Ascending aorta (tissue), 2 donors: ENCODE measurements around the gene BCKDHA. TPM values are rescaled to one million over a fixed set of nuclear protein-coding genes. Genes with fewer than 3 reads are reported as not detected.

Experiments
- DNase-seq, 2 donors: peaks; one replicate each; pipeline ENCODE4 v3.0.0-alpha.2; 2019; ENCODE audit warnings: low spot score in 2 of 2
- H3K27ac ChIP-seq, 2 donors: fragments of 200-600 bp; sonication (generic); one replicate each; pipeline ENCODE4 v1.5.1; 2016 to 2017; ENCODE audit warnings: mild to moderate bottlenecking in 1 of 2
- H3K27me3 ChIP-seq: fragments of 200-600 bp; sonication (generic); one replicate; pipeline ENCODE4 v1.5.1; 2017
- H3K36me3 ChIP-seq, 2 donors: fragments of 200-600 bp; sonication (generic); one replicate each; pipeline ENCODE4 v1.5.1; 2016
- H3K4me1 ChIP-seq, 2 donors: fragments of 200-600 bp; sonication (generic); one replicate each; pipeline ENCODE4 v1.5.1; 2016 to 2017; ENCODE audit warnings: mild to moderate bottlenecking in 1 of 2
- H3K4me3 ChIP-seq, 2 donors: fragments of 200-600 bp; sonication (generic); one replicate each; pipeline ENCODE4 v1.5.1; 2016 to 2017; ENCODE audit warnings: mild to moderate bottlenecking in 1 of 2
- H3K9me3 ChIP-seq, 2 donors: fragments of 200-600 bp; sonication (generic); one replicate each; pipeline ENCODE4 v1.5.1; 2016
- CTCF ChIP-seq, 3 experiments: fragments of 200-600 bp in 2 of 3; fragments of 450-650 bp in 1 of 3; sonication (generic) in 2 of 3; IDR thresholded peaks; one replicate each; pipeline ENCODE4 v1.5.1; 2016 to 2019; ENCODE audit warnings: antibody characterized with exemption in 3 of 3, mild to moderate bottlenecking in 1 of 3, moderate library complexity in 1 of 3
- intact Hi-C: fragments of 100-400 bp; cut with DNase I; formaldehyde crosslinking; loops from one replicate; pipeline ENCODE4 v1.15.1; 2023
- total RNA-seq: library from RNA; depleted of rRNA; stranded (reverse); fragments of >200 nt; gene quantifications from one replicate; pipeline ENCODE4 v1.1.0, GENCODE V29; 2016

The BCKDHA gene
- total RNA-seq, 1 donor from 2014 or later = 28.5 TPM

GRCh38 chr19:41442473-41443355 lies 45.1 kb downstream of the BCKDHA start, which contains the start of gene ERICH4:
ERICH4 (plus strand) TSS chr19:41443156; CDS start chr19:41443170, 14 bp downstream.
- Histone ChIP-seq H3K4me3 (no peak within 1 kb of the TSS), H3K36me3 (peaks cover 0 to 5% of the 10 kb centered on the region in 2 donors), H3K9me3 (no peaks in the 10 kb centered on the region), H3K4me1 (no peaks in the 10 kb centered on the region), H3K27ac (no peak within 1 kb of the TSS), H3K27me3 (no peaks in the 10 kb centered on the region)
- TF ChIP-seq CTCF (IDR thresholded peaks at IDR 0.05) = no peak
- intact Hi-C loops = no loop called here
- no peak for DNase-seq

GRCh38 chr19:41443813-41444455 lies 46.3 kb downstream of the BCKDHA start:
- intact Hi-C loops = no loop called here
- no peaks in the 10 kb centered on the region for H3K27me3 ChIP-seq

DNA sequence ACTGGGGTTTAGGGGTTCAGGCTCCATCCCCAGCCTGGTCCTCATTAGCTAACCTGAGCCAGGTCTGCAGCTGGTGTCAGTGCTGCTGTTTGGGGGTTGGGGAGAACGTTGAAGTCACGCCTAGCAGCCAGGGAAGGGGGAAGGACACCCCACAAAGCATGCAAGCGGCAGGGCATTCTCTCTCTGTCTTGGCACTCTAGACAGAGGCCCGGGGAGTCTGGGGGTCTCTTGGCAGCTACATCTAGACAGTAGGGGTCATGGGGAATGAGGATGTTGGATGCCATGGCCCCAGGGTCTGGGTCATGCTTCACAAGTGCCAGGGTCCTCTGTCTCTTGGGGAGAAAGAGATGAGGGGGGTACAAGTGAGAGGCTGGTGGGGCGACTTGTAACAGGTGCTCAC lies 48.0 kb downstream of the BCKDHA start:
- no peak for TF ChIP-seq CTCF (IDR thresholded peaks at IDR 0.05)
- Histone ChIP-seq H3K4me3 (no peak overlapping the region), H3K27me3 (no peaks in the 10 kb centered on the region), H3K27ac (no peak overlapping the region), H3K9me3 (no peaks in the 10 kb centered on the region), H3K36me3 (no peaks in the 10 kb centered on the region), H3K4me1 (peaks cover 0 to 2% of the 10 kb centered on the region in 2 donors)
- no peak for DNase-seq
- intact Hi-C loops = loop anchor here (5.0 kb wide), 1 partner anchor 117 kb away; no protein-coding TSS in a partner anchor

More at GRCh38 chr19:41443813-41444455, 46.3 kb downstream of the BCKDHA start:
- TF ChIP-seq CTCF (IDR thresholded peaks at IDR 0.05) = no peak
- Histone ChIP-seq H3K9me3 (no peaks in the 10 kb centered on the region), H3K27ac (no peak overlapping the region), H3K36me3 (no peaks in the 10 kb centered on the region), H3K4me1 (no peaks in the 10 kb centered on the region), H3K4me3 (no peak overlapping the region)
- no peak for DNase-seq

GRCh38 chr19:41447732-41448332 lies 50.2 kb downstream of the BCKDHA start:
- no peak for DNase-seq
- no peaks in the 10 kb centered on the region for H3K36me3 ChIP-seq
- H3K4me3 ChIP-seq = no peak overlapping the region
- H3K27ac ChIP-seq = no peak overlapping the region
- intact Hi-C loops = loop anchor here (5.0 kb wide), 1 partner anchor 114 kb away; no protein-coding TSS in a partner anchor
- peaks cover 0 to 2% of the 10 kb centered on the region in 2 donors for H3K4me1 ChIP-seq
- no peaks in the 10 kb centered on the region for H3K27me3 ChIP-seq
- no peaks in the 10 kb centered on the region for H3K9me3 ChIP-seq
- no peak for TF ChIP-seq CTCF (IDR thresholded peaks at IDR 0.05)

- peak in 1 of 2 donors; percentile 87 for DNase-seq
- H3K4me3 ChIP-seq = peak overlapping the region in 1 of 2 donors; percentile 55
- intact Hi-C loops = loop anchor here (5.0 kb wide), 1 partner anchor 113 kb away; no protein-coding TSS in a partner anchor
- H3K27ac ChIP-seq = no peak overlapping the region
- H3K4me1 ChIP-seq = peaks cover 0 to 2% of the 10 kb centered on the region in 2 donors
- H3K9me3 ChIP-seq = no peaks in the 10 kb centered on the region
- H3K36me3 ChIP-seq = no peaks in the 10 kb centered on the region
- TF ChIP-seq CTCF (IDR thresholded peaks at IDR 0.05) = peak; percentile 88 to 98 (median 98)
- no peaks in the 10 kb centered on the region for H3K27me3 ChIP-seq
These were observed 51.7 kb downstream of the BCKDHA start for GRCh38 chr19:41449079-41449864.
